ENCODE results near the gene ZCCHC24.

- TF ChIP-seq, protein P1, sequence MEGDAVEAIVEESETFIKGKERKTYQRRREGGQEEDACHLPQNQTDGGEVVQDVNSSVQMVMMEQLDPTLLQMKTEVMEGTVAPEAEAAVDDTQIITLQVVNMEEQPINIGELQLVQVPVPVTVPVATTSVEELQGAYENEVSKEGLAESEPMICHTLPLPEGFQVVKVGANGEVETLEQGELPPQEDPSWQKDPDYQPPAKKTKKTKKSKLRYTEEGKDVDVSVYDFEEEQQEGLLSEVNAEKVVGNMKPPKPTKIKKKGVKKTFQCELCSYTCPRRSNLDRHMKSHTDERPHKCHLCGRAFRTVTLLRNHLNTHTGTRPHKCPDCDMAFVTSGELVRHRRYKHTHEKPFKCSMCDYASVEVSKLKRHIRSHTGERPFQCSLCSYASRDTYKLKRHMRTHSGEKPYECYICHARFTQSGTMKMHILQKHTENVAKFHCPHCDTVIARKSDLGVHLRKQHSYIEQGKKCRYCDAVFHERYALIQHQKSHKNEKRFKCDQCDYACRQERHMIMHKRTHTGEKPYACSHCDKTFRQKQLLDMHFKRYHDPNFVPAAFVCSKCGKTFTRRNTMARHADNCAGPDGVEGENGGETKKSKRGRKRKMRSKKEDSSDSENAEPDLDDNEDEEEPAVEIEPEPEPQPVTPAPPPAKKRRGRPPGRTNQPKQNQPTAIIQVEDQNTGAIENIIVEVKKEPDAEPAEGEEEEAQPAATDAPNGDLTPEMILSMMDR (IDR thresholded peaks at IDR 0.05) = no peak
- TF ChIP-seq POLR2AphosphoS5 (IDR thresholded peaks at IDR 0.05) = no peak
These were observed 57.2 kb downstream of the ZCCHC24 start for GRCh38 chr10:79387974-79388850.
